Transverse colon (tissue), 4 donors: ENCODE measurements around the gene RNPEP.

Source experiments
- CTCF ChIP-seq, 5 experiments: fragments of 200-600 bp in 3 of 5; fragments of 450-650 bp in 2 of 5; sonication (generic) in 3 of 5; IDR thresholded peaks; 1 replicate in 2 of 5; 2 replicates in 3 of 5; pipeline ENCODE4 v1.5.1; 2016 to 2017; ENCODE audit warnings: antibody characterized with exemption in 5 of 5, inconsistent platforms in 3 of 5, mild to moderate bottlenecking in 2 of 5, moderate library complexity in 1 of 5
- POLR2A ChIP-seq: fragments of 450-650 bp; IDR thresholded peaks from one replicate; pipeline ENCODE4 v1.6.1; 2016; ENCODE audit warnings: antibody characterized with exemption, mild to moderate bottlenecking, moderate library complexity
- POLR2AphosphoS5 ChIP-seq, 3 donors: sonication (generic); formaldehyde crosslinking; IDR thresholded peaks; one replicate each; pipeline ENCODE4 v1.6.1; 2016; ENCODE audit warnings: antibody characterized with exemption in 3 of 3

GRCh38 chr1:201945863-201946223 is 36.6 kb upstream of the RNPEP start:
- TF ChIP-seq CTCF (IDR thresholded peaks at IDR 0.05): no peak
- no peak for TF ChIP-seq POLR2A
- TF ChIP-seq POLR2AphosphoS5 (IDR thresholded peaks at IDR 0.05): no peak
